HFFc6 (cell line): ENCODE results near the gene SHB. TPM values are rescaled to one million over a fixed set of nuclear protein-coding genes. Genes with fewer than 3 reads are reported as not detected.

Experiments
- DNase-seq: peaks from one replicate; pipeline ENCODE4 v3.0.0-alpha.2; 2018
- H3K27ac Mint-ChIP-seq: 2 replicates; pipeline ENCODE4 v1.8.0; 2020; ENCODE audit warnings: mild to moderate bottlenecking, mixed read lengths
- H3K27me3 Mint-ChIP-seq: 2 replicates; pipeline ENCODE4 v1.8.0; 2021; ENCODE audit warnings: mild to moderate bottlenecking, moderate library complexity, mixed read lengths; ENCODE audit not compliant: insufficient read depth
- H3K36me3 Mint-ChIP-seq: 2 replicates; pipeline ENCODE4 v1.8.0; 2021; ENCODE audit warnings: low read depth, mixed read lengths
- H3K4me1 Mint-ChIP-seq: 2 replicates; pipeline ENCODE4 v1.8.0; 2020; ENCODE audit warnings: low read depth, mixed read lengths
- H3K4me3 Mint-ChIP-seq: 2 replicates; pipeline ENCODE4 v1.8.0; 2020; ENCODE audit warnings: mild to moderate bottlenecking, moderate library complexity, mixed read lengths
- H3K9me3 Mint-ChIP-seq: 2 replicates; pipeline ENCODE4 v1.8.0; 2020; ENCODE audit warnings: mild to moderate bottlenecking, mixed read lengths
- CTCF ChIP-seq: fragments of 200-600 bp; sonication (generic); IDR thresholded peaks from 2 replicates; pipeline ENCODE4 v1.5.0; 2021; ENCODE audit warnings: antibody characterized with exemption, mild to moderate bottlenecking
- total RNA-seq, 6 experiments: library from RNA; stranded (reverse); fragmentation: NEBNext Ultra II Directional; extraction: Animal tissue kit (Norgen Biotek cat#: 25700); gene quantifications; 2 replicates in 1 of 6; 3 replicates in 5 of 6; pipeline ENCODE4 v1.2.3, GENCODE V29; 2021

SHB gene
- total RNA-seq, 6 experiments from 2014 or later = 26.8 to 29.8 (median 28.6) TPM

DNA sequence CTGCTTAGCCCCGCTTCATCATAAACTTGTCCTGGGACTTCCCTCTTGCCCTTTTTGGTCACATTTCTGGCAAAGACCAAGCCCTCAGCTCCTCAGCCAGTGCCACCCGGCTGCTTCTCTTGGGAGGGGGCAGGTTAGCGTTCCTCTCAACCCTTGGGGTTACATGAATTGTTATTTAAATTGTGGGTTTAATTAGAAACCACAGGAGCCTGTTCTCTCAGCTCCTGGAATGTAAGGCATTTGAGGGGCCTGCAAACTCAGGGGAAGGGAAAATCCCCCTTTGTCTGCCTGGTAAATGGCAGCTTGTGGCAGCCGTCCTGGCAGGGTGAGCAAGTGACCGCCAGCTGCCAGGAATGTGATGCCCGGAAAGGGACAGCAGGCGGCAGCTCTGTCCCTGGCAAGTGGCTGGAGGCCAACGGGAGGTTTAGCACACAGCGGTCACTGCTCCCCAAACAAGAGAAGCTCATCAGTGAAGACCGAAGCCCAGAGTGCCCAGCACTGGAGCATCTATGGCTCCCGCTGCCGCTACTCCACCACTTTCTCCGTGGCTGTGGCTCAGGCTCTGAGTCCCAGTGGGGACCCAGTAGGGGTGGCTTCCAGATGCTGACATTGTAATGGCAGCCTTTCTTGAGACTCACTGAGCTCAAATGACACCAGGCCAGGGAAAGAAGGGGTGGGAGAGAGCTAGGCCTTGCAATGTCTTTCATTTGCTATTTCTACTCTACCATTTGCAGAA is 51.7 kb downstream of the SHB start:
- Mint-ChIP-seq H3K36me3 (peaks cover 22% of the 10 kb centered on the region), H3K27me3 (no peaks in the 10 kb centered on the region; the same call in none of the 2 replicates), H3K4me1 (peaks cover 83% of the 10 kb centered on the region), H3K4me3 (peak overlapping the region; percentile 75), H3K27ac (peak overlapping the region; percentile 93), H3K9me3 (no peaks in the 10 kb centered on the region)
- TF ChIP-seq CTCF = peak; percentile 69
- DNase-seq = peak; percentile 63

- H3K4me3 Mint-ChIP-seq = peak overlapping the region; percentile 75
- peak overlapping the region; percentile 93 for H3K27ac Mint-ChIP-seq
- no peak for TF ChIP-seq CTCF
- H3K27me3 Mint-ChIP-seq = no peaks in the 10 kb centered on the region; the same call in none of the 2 replicates
- peak; percentile 87 for DNase-seq
- H3K36me3 Mint-ChIP-seq = peaks cover 22% of the 10 kb centered on the region
- H3K4me1 Mint-ChIP-seq = peaks cover 76% of the 10 kb centered on the region
- H3K9me3 Mint-ChIP-seq = no peaks in the 10 kb centered on the region
Measured at GRCh38 chr9:38016375-38017135, 52.5 kb downstream of the SHB start.

DNA sequence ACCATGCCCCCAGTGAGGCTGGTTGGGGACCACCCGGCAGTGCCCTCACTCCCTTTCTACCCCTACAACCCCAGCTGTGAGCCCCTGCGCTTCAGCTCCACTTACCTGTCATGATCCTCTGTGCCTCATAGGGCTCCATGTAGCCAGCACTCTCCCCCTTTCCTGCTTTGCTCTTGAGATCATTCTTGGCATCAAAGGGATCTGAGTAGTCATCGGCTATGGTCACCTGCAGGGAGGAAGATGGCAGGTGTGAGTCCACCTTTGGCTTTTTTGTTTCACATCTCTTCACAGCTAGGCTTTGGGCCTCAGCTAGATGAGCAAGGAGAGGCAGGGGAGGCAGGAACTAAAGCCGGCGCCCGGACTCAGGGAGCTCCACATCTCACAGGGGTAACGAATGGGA is 53.1 kb downstream of the SHB start:
- no peaks in the 10 kb centered on the region; the same call in none of the 2 replicates for H3K27me3 Mint-ChIP-seq
- peaks cover 22% of the 10 kb centered on the region for H3K36me3 Mint-ChIP-seq
- H3K4me1 Mint-ChIP-seq = peaks cover 78% of the 10 kb centered on the region
- peak overlapping the region; percentile 93 for H3K27ac Mint-ChIP-seq
- no peaks in the 10 kb centered on the region for H3K9me3 Mint-ChIP-seq
- no peak for DNase-seq
- no peak for TF ChIP-seq CTCF
- peak overlapping the region; percentile 75 for H3K4me3 Mint-ChIP-seq

GRCh38 chr9:38015266-38015665 is 53.8 kb downstream of the SHB start:
- no peak overlapping the region for H3K4me3 Mint-ChIP-seq
- peak overlapping the region; percentile 93; the same call in 1 of the 2 replicates for H3K27ac Mint-ChIP-seq
- peaks cover 78% of the 10 kb centered on the region for H3K4me1 Mint-ChIP-seq

More at GRCh38 chr9:38015266-38015665, 53.8 kb downstream of the SHB start:
- Mint-ChIP-seq H3K9me3 (no peaks in the 10 kb centered on the region), H3K36me3 (peaks cover 22% of the 10 kb centered on the region), H3K27me3 (no peaks in the 10 kb centered on the region; the same call in none of the 2 replicates)
- no peak for TF ChIP-seq CTCF
- no peak for DNase-seq
